HG03025 (cell line): ENCODE measurements around the gene FBXO46.
A peak's percentile ranks its signal among the peaks of the same experiment; 100 is the strongest.
"Not testable (repeated sequence)": the region's sequence is repeated elsewhere in the genome, so short reads cannot be mapped to it uniquely, and the experiment has no call there.

Experiments used
- ATAC-seq: cut with Tn5 transposase; IDR thresholded peaks from one replicate; pipeline ENCODE4 v1.9.1; 2021; ENCODE audit warnings: mild to moderate bottlenecking, moderate library complexity; ENCODE audit not compliant: unreplicated experiment, low FRiP score

The FBXO46 gene

DNA sequence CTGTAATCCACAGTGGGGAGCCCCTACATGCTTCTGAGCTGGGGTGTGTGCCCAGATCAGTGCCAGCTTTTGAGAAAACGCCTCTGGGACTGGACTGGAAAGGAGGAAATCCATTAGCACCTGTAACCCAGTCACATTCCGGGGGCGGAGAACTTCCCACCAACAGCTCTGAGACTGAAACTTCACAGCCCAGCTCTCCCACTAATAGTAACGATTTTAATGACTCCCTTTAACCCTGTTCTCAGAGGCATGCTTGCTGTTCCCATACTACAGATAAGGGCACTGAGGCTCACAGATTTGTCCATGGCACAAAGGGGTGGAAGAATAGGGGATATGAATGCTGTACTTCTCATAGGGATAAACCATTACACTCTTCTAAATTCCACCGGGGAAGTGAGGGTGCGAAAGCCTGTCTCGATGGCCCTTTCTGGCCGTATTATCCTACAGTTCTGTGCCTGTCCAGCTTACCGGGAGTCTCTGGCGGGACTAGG is 851 bp downstream of the FBXO46 start:
- no peak for ATAC-seq

DNA sequence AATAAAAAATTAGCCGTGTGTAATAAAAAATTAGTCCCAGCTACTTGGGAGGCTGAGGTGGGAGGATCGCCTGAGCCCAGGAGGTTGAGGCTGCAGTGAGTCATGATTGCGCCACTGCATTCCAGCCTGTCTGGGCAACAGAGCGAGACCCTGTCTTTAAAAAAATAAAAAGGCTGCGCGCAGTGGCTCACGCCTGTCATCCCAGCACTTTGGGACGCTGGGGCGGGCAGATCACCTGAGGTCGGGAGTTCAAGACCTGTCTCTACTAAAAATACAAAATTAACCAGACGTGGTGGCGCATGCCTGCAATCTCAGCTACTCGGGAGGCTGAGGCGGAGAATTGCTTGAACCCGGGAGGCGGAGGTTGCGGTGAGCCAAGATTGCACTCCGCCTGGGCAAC is 2.0 kb downstream of the FBXO46 start:
- not testable (repeated sequence) for ATAC-seq

DNA sequence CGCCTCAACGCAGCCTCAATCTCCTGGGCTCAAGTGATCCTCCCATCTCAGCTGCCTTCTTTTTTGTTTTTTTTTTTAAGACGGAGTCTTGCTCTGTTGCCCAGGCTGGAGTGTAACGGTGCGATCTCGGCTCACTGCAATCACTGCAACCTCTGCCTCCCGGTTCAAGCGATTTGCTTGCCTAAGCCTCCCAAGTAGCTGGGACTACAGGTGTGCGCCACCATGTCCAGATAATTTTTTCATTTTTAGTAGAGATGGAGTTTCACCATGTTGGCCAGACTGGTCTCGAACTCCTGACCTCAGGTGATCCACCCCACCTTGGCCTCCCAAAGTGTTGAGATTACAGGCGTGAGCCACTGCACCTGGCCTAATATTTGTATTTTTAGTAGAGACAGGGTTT is 10.6 kb downstream of the FBXO46 start:
- not testable (repeated sequence) for ATAC-seq

DNA sequence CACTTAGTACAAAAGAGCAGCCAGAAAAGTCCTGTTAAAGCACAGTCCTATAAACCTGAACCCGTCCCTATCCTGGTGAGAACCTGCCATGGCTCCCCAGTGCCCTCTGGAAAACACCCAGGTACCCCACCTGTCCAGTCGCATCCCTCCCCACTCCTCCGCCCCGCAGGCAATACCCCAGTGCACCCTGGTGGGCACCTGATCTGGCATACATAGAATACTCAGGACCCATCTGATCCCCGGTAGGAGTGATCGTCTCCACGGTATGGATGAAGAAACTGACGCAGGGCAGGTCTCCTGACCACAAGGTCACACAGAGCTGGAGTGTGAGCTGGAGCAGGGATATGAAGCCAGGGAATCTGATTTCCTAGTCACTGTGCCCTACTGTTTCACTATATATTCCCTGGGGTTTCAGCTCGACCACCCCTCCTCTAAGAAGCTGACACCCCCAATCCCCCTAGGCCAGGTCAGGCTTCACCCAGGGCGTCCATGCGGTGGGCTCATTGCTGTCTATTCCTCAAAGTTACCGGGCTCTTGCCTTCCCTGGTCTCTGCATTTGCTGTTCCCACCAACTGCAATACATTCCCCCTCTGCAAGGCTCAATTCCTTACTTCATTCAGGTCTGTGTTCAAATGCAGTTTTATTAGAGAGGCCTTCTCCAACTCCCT is 12.6 kb downstream of the FBXO46 start:
- no peak for ATAC-seq

DNA sequence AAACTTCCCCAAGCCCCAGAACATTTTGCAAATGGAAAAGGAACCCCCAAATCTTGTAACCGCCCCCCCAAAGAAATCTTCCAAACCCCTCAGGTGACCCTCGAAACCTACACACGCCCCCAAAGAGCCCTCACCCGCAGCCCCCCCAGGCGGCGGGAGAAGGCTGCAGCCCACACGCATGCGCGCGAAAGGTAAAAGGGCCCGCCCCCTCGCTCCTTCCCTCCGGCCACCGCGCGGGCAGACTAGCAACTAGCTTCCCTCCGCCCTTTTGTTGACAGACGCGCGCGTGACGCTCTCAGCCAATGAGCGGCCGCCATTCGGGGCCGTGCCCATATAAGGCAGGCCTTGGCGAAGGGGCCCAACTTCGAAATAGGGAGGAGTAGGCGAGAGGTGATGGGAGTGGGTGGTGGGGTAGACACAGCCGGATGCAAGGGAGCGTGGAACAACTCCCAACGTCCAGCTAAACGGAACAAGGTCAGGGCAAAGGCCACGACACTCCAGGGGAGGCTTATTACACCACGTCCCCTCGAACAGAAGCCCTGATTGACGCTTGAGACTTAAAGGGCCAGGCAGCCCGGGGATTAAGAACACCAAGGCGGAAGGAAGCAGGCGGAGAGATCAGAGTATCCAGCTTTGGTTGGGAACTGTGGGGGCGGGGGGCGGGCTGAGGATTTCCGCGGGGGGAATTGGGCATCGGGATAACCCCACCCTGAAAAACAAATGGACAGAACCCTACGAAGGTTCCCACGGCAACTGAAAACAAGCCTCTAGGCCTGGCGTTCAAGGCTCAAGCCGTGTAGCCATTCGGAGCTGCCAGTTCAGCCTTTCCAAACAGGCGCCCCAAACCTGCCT is 13.3 kb downstream of the FBXO46 start:
- ATAC-seq, result peak; percentile 87

DNA sequence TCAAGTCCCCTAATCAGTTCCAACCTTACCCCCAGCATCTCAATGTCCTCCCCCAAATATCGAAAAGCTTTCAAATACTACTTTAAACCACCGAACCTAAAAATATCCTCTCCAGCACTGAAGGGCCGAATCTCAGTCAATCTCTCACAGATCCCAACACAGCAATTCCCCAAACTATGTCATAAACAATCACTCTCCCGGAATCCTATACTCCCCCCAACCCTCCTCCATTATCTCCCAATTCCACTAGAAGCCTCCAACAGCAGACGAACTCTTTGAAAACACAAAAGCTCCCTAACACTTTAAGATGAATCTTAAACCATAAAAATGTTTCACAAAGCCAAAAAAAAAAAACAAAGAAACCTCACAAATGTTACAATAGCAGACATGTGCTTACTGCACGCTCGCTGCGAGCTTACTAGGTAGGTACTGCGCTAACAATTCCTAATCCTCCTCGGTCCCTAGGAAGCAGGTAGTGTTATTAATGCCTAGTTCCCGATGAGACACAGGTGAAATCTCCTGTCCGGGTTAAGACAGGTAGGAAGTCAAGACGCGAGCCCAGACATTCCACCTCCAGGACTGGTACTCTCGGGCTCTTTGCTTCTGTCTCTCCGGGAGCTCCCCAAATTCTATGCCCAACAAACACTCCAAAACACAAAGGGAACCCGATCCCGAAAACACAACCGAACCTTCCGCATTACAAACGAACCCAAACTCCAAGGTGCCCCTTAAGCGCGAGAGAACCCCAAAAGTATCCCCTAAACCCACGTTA is 14.2 kb downstream of the FBXO46 start:
- ATAC-seq, result no peak

DNA sequence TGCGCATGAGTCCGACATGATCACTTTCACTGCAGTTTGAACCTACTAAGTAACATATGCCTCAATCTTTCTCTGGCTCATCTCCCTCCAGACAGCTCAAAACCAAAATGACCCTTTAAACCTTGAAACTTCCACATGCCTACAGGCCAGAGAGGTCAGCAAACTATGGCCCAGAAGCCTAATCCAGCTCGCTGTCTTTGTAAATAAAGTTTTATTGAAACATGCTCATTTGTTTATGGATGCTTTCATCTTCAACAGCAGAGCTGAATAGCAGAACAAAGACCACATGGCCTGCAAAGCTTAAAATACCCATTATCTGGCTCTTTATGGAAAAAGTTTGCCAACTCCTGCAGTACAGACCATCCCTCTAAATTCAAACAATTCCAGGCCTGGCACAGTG is 15.6 kb downstream of the FBXO46 start:
- no peak for ATAC-seq

DNA sequence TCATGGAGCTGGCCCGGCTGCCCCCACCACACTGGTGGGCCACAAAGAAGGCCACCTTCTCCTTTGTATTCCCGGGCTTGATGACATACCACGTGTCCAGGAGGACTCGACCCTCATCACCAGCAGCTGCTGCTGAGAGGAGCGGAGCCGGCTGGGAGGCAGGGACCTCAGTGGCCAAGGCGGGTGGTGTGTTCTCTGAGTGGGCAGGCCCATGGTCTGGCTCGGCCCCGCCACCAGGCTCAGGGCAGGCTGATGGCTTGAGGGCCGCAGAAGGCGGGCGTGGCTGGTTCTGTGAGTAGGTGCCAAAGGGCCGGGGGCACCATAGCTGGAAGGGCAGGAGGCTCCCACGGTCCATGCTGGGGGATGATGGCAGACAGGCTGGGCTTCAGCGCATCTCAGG is 17.6 kb downstream of the FBXO46 start:
- no peak for ATAC-seq

DNA sequence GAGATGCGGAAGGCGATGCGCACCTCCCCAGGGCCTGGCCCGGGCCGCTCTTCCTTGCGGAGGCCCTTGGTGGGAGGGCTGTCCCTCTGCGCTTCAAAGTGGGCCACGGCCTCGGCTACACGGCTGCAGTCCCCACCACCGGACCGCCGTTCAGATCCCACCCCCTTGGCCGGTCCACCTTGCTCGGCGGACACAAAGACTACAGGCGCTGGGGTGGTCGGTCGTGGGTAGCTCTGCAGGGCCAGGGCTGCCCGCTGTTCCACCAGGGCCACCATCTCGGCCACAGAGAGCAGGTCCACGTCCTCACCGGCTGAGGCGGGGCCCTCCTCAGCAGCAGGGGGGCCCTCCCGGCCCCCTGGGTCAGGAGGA is 18.0 kb downstream of the FBXO46 start:
- ATAC-seq, result no peak

DNA sequence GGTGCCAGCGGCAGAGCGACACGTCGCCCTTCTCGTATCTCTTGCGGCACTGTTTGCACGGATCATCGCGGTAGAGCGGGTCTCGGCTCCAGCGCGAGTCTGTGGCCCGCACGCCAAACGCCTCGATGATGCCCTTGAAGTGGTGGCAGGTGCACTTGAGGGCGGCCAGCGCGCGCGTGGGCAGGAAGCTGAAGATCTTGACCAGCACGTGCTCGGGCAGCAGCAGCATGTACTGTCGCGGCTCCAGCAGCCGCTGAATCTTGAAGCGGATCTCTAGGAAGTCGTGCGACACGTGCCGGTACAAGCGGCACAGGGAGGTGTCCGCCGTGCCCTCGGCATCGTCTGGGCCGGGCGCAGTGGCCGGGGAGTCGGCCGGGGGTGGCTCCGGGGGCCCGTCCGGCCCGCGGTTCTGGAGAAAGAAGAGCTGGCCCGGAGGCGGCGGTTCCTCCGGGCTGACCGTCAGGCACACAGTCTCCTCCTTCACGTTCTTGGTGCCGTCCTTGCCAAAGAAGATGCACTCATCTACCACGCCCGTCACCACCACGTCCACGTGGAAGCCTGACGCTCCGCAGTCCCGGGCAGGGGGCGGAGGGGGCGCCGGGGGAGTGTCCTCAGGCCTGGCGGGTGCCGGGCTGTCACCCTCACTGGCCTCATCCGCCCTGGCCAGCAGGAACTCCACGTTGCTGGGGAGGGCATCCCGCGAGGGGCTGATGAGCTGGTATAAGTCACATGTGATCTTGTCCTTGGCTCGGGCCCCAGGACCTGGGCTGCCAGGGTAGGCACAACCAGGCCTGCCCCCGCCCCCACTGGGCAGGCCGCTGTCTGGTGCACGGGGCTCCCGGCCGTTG is 18.6 kb downstream of the FBXO46 start:
- ATAC-seq, result no peak

DNA sequence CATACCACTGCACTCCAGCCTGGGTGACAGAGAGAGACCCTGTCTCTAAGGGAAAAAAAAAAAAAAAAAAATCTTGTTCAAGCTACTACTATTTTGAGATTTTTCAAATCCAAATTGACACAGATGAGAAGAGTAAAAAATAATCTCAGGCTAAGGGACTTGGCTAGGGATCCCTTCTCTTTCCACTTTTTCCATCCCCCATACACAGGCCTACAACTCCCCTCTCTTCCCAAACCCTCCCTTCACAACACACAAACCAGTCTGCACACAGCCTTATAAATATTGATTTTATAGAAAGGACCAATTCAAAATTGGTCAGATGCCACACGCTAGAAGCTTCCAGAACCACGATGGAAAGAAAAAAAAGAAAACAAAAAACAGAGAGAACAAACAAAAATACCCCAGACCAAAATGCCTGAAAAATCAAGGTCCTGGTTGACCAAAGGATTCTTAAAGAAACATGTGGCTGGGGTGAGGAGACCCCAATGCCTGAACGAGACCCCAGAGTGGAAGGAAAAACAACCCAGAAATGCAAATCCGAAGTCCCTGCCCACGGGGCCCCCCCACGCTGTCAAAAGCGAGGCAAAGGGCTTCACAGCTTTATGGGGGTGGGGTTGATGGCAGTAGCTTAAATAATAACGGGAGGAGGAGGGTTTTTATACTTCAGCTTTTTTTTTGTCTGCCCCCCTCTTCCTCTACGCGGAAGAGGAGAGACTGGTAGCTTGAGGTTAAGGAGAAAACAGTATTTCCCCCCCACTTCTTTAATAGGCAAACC is 20.2 kb downstream of the FBXO46 start:
- ATAC-seq, result no peak

DNA sequence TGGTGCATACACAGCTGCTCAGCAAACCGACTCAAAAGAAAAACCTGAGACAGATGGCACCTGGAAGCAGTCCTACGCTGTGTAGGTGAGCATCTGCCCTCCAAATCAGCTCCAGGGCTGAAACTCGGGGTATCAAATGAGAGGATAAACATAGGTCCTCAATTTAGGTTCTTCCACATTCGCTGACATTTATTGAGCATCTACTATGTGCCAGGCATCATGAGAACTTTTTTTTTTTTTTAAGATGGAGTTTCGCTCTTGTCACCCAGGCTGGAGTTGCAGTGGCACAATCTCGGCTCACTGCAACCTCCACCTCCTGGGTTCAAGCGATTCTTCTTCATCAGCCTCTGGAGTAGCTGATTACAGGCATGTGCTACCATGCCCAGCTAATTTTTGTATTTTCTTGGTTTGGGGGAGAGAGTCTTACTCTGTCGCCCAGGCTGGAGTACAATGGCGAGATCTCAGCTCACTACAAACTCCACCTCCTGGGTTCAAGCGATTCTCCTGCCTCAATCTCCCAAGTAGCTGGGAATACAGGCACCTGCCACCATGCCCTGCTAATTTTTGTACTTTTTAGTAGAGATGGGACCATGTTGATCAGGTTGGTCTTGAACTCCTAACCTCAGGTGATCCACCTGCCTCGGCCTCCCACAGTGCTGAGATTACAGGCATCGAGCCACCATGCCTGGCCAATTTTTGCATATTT is 24.8 kb downstream of the FBXO46 start:
- no peak for ATAC-seq

DNA sequence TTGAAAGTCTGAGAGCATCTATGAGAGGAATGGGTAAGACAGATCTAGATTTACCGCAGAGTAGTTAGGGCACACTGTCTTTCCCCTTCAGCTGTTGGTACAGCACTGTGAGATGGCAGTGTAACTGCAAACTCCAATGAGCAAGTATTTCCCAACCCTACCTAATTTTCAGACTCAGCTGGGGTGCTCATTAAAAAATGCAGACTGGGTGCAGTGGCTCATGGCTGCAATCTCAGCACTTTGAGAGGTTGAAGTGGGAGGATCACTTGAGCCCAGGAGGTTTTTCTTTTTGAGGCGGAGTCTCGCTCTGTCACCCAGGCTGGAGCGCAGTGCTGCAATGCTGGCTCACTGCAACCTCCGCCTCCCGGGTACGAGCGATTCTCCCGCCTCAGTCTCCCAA is 25.6 kb downstream of the FBXO46 start:
- ATAC-seq, result no peak

DNA sequence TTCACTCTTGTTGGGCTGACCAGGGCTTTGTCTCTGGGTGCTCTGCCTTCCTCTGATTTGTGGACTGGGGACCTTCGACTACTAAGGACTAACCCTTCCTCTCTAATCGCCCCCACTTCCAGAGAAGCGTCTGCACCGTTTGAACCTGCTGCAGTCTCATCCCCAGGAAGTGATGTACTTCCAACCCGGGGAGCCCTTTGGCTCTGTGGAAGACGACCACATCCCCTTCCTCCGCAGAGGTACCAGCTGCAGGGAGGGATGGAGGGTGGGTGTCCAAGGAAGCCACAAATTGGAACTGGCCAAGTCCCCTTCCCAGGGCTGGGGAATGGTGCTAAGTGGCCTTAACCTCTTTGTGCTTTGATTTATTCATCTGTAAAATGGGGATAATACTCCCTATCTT is 29.0 kb downstream of the FBXO46 start:
- ATAC-seq, result no peak

DNA sequence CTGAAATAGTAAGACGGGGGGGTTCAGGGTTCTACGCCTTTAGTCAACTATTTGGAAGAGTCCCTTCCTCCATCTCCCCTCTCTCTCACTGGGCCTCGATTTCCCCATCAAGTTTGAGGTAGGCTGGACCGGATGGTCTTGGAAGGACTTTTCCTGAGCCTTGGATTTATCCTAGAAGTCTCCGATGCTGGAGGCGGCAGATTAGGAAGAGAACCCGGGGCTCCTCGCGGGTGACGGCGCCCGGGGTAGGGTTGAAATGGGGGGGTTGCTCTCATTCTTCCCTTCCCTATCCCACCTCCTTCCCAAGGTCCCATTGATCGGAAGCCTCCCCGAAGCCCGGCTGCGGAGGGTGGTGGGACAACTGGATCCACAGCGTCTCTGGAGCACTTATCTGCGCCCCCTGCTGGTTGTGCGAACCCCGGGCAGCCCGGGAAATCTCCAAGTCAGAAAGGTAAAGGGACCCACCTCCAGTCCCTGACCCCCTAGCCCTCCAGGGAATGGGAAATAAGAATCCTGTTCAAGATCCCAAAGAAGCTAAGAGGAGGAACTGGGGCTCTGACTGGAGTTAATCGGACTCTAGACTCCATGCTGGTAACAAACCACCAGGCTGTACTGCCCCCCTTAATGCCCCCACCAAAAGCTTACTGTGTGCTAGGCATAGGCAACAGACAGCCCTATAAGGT is 37.4 kb downstream of the FBXO46 start:
- ATAC-seq, result no peak

DNA sequence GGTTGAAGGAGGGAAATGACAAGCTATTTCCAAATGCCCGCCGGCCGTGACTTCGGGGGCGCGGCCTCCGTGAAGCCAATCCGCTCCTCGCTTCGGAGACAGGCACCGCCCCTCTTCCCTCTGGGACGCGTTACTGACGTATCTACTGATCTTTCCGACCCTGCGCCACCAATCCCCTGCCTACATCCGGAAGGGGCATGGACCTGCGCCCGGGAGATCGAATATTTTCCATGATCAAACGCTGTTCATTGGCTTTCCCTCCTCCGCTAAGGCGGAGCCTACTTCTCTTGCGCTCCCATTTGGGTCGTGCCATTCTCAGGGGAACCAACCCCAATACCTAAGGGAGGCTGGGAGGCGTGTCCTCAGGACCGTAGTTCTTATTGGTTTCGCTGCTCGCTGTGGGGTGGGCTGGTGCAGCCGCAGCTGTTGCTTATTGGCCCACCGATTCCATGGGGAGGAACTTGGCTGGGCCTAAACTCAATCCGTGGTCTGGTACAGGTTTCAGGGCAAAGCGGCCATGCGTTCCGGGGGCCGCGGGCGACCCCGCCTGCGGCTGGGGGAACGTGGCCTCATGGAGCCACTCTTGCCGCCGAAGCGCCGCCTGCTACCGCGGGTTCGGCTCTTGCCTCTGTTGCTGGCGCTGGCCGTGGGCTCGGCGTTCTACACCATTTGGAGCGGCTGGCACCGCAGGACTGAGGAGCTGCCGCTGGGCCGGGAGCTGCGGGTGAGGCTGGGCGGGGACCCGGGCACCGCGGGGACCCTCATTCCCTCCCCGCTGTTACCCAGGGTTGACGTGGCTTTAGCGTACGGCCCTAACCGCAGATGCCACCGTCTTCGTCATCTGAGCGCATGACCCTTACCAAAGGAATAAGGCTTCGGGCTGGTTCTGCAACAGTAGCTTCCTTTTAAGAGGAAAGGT is 38.2 kb downstream of the FBXO46 start, which contains the start of gene QPCTL:
TSS of gene QPCTL (plus strand) at position 480 of the 919 bp plus-strand sequence. CDS start at position 518, 38 bp downstream.
- ATAC-seq, result peak; percentile 85

DNA sequence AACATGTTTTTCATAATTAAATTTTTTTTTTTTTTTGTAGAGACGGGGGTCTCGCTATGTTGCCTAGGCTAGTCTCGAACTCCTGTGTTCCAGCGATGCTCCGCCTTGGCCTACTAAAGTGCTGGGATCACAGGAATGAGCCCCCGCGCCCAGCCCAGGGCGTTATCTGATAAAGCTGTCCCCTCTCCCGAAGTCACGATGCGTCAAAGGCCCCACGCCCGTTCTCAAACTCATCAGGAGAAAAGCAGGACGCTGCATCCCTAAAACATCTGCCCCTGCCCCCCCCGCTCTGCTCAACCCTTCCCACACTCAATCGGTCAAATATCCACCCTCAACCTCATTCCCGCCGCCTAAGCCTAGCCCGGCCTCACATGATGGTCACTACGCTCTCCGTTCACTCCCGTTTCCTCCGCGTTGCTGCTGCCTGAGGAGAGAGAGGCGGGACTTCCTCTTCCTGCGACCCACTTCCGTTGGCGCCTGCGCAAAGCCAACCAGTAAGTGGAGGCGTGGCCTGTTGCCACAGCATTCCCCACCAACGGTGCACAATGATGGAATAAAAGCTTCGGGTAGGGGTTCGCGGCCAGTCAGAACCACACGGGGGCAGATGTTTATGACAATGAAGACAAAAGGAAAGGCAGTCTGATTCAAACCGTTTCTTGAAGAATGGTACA is 39.0 kb downstream of the FBXO46 start, which contains the start of gene SNRPD2:
TSS of gene SNRPD2 (minus strand) at position 438 of the 671 bp plus-strand sequence. CDS start at position 373, 65 bp downstream.
- peak; percentile 52 for ATAC-seq
